T-helper 2 cell treated with Interferon-gamma antibody and Interleukin-4, amounts not matched to agents 100 ng/mL and 5 ng/mL, for 36 hours (primary cell): Measurements from ENCODE around the gene NDUFAF8. TPM values are rescaled to one million over a fixed set of nuclear protein-coding genes. Genes with fewer than 3 reads are reported as not detected.
"Not testable (repeated sequence)": the region's sequence is repeated elsewhere in the genome, so short reads cannot be mapped to it uniquely, and the experiment has no call there.

Experiments used
- intact Hi-C: fragments of 100-400 bp; cut with micrococcal nuclease; formaldehyde crosslinking; loops from one replicate; pipeline ENCODE4 v1.15.1; 2023
- total RNA-seq: library from RNA; stranded (reverse); gene quantifications from 2 replicates; pipeline ENCODE4 v1.2.3, GENCODE V29; 2022

The NDUFAF8 gene
- total RNA-seq, 1 donor from 2014 or later, result 42.5 TPM

DNA sequence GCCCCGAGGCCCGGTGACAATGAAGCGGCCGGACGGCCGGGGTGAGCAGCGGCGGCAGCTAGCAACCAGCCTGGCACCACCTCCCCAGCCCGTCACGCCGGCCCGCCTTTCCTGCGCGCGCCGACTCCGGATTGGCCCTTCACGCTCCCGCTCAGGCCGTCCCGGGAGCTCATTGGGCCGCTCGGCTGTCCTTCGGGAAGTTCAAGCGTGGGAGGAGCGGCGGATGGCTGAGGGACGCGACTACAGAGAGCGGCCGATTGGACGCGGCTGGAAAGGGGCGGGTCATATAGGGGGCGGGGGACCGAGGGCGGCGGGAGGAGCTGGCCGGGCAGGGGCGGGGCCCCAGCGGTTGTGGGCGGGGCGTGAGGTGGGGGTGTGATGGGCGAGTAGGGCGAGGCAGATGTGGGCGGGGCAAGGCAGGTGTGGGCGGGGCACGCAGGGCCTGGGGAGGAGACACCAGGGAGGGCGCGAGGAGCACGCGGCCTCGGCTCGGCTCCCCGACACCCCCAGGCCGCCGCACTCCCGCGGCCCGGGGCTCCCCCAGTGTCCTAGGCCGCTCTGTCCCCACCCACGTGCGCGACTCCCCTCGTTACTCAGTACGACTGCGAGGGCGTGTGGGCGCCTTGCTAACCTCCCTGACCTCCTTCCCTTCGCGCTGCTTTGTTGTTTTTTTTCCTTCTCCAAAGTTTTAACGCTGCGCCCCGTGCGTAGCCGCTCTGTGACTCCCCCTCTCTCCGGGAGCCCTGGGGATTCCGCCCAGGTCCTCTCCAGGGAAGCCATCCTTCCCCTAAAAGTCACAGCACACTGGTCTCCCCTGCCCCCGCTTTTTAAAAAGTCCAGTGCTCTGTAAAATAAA, 16.0 kb upstream of the NDUFAF8 start, which contains the start of gene CEP131:
Gene CEP131 (minus strand): TSS at position 60 of the 856 bp plus-strand sequence. CDS start 2,909 bp downstream, outside the sequence.
- intact Hi-C loops, result loop anchor here (1.0 kb wide), 2 partner anchors 16 to 104 kb away; partner anchors contain the start of genes NDUFAF8 and TEPSIN

GRCh38 chr17:81223762-81224130, 15.4 kb upstream of the NDUFAF8 start:
- intact Hi-C loops, result loop anchor here (1.0 kb wide), 2 partner anchors 16 to 104 kb away; partner anchors contain the start of genes NDUFAF8 and TEPSIN

GRCh38 chr17:81227630-81228029, 11.5 kb upstream of the NDUFAF8 start:
- intact Hi-C loops, result not testable (repeated sequence)

DNA sequence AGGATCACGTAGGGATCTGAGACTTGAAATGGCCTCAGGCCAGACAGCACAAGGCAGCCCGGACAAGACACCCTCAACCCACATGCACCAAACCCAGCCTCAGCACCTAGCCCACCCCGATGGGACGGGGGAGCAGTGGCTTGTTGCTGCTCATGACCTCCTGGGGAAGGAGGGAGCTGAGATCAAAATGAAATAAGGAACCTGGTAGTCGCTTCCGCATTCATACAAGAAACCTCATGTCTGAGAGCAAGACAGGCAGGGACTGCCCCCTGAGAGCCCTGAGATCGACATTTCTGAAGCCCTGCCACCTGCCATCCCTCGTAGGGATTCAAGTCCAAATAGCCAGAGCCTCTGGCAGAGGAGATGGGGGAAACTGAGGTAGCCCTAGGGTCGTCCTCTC, 10.7 kb upstream of the NDUFAF8 start:
- intact Hi-C loops, result no loop called here

- intact Hi-C loops, result no loop called here
These were observed 10.1 kb upstream of the NDUFAF8 start for GRCh38 chr17:81228834-81229665.

DNA sequence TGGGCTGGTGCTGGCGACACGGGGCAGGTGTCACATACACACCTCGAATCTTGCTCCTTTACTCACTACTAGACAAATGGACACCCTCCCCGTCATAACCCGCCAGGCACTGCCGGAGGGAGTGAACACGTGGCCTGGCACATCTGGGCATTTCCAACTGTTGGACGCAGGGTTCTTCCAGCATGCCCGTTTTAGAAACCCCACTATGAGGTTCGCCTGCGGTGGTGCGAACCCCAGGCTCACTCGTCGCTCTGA, 9.5 kb upstream of the NDUFAF8 start:
- intact Hi-C loops, result no loop called here

DNA sequence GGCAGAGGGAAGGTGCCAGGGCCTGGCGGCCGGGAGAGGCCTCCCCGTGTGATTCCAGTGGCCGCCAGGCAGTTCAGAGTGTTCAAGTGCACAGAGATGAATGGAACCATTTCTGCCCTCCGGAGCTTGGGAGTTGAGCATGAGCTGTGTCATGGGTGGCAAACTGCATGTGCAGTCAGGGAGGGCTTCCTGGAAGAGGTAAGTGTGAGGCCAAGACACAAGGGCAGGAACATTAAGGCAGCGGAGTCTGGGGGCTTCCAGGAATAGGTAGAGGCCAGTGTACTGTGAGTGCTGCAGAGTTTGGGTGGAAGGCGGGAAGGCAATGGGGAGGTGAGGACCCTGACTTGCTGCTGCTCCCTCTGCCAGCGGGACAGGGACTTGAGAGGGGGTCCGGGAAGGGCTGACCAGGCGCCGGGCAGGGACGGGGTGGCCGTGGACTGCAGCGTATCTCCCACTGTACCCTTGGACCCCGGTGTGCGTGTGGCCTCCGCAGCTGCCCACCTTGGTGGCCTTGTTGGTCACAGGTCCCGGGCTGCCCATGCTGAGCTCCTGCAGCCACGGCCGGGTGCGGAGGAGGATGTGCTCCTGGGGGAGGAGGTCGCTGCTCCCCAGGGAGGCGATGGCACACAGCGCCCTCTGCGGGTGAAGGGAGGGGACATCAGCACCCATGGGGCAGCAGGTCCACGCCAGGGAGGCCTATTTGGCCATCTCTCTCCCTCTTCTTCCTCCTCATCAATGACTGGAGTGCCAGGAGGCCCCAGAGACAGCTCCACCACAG, 8.9 kb upstream of the NDUFAF8 start:
- intact Hi-C loops, result no loop called here

DNA sequence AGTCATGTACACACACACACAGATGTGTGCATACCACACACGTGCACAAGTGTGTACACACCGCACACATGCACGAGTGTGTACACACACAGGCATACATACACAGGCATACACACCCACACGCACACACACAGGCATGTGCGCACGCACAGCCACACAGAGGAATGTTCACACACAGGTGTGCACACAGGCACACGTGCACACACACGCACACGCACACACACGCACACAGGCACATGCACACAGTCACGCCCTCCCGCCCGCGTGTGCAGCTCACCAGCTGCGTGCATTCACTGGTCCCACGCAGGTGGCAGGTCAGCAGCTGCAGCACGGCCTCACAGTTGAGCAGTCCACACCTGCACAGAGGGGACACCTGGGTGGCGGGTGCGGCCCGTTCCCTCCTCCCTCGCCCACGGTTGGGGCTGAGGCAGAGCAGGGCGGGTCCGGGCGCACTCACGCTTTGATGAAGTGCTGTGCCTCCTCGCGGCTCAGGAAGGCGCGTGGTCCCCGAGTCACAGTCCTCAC, 7.9 kb upstream of the NDUFAF8 start:
- intact Hi-C loops, result no loop called here

- intact Hi-C loops, result no loop called here
These were observed 7.1 kb upstream of the NDUFAF8 start for GRCh38 chr17:81231766-81232581.

GRCh38 chr17:81232616-81233241, 6.4 kb upstream of the NDUFAF8 start:
- intact Hi-C loops, result no loop called here

DNA sequence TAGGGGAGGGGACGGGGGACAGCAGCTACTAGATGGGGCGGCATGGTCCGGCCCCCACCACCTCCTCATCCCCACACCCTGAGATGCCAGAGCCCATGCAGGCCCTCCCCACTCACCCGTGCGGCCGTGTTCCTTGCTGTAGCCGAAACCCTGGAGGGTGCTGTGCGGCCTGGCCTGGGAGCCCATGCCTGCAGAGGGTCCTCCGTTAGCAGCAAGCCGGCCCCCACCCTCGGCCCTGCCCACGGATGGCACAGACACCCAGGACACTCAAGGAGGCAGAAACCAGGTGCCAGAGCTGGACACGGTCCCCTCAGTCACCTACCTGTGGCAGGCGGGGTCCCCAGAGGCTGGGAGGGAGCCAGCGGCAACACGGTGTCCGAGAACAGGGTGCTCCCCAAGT, 5.8 kb upstream of the NDUFAF8 start:
- intact Hi-C loops, result no loop called here

- intact Hi-C loops, result no loop called here
These were observed 5.2 kb upstream of the NDUFAF8 start for GRCh38 chr17:81233811-81234505.

- intact Hi-C loops, result no loop called here
These were observed 4.6 kb upstream of the NDUFAF8 start for GRCh38 chr17:81234506-81234855.

GRCh38 chr17:81234940-81235821, 3.9 kb upstream of the NDUFAF8 start:
- intact Hi-C loops, result no loop called here

- intact Hi-C loops, result no loop called here
These were observed 3.0 kb upstream of the NDUFAF8 start for GRCh38 chr17:81235822-81236740.

DNA sequence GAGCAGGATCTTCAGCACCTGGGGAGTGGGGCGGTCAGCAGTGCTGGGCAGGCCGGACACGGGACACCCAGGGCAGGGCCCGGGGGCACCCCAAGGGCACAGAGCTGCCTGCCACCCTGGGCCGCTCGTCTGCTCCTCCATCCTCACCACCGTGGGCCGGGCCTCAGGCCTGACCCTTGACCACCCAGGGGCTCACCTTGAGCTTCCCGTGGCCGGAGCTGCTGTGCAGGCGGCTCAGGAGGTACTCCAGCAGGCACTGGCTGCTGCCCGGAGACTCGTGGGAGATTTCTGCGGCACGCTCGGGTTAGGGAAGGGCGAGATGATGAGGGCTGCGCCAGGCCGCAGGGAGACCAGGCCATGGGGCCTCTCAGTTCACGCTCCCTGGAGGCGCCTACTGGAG, 2.3 kb upstream of the NDUFAF8 start:
- intact Hi-C loops, result no loop called here
